CD4-positive, alpha-beta T cell (primary cell): ENCODE measurements around the gene GCSAML. TPM values are rescaled to one million over a fixed set of nuclear protein-coding genes. Genes with fewer than 3 reads are reported as not detected.

ENCODE experiments used
- ATAC-seq: fragments of 200-7000 bp; cut with Tn5 transposase; one replicate; pipeline ENCODE4 v1.10.0; 2022; ENCODE audit warnings: mild to moderate bottlenecking; ENCODE audit not compliant: poor library complexity
- CTCF ChIA-PET: fragments of 350-600 bp; sonication (Branson Sonifier 250); formaldehyde crosslinking; loops from one replicate; lab custom pipeline; 2021; ENCODE audit warnings: antibody characterized with exemption, inconsistent platforms; lab: Charles Lee
- POLR2A ChIA-PET: fragments of 350-600 bp; sonication (Branson Sonifier 250); formaldehyde crosslinking; loops from one replicate; lab custom pipeline; 2021; ENCODE audit warnings: antibody characterized with exemption, inconsistent platforms; lab: Charles Lee
- DNase-seq, 14 experiments: peaks; one replicate each; pipeline ENCODE4 v3.0.0-alpha.2; 2013 to 2020; ENCODE audit warnings: mixed read lengths in 2 of 14
- H3K27ac ChIP-seq, 2 donors: one replicate each; pipeline versions ENCODE4 v1.5.1 to v1.7.0; 2013; ENCODE audit warnings: low read length in 2 of 2, low read depth in 1 of 2, mild to moderate bottlenecking in 1 of 2
- H3K27me3 ChIP-seq, 2 experiments: 1 replicate in 1 of 2; 2 replicates in 1 of 2; pipeline versions ENCODE4 v1.6.1 to v1.7.0; 2013; ENCODE audit warnings: low read length in 2 of 2, control low read depth in 1 of 2, mild to moderate bottlenecking in 1 of 2, moderate library complexity in 1 of 2; ENCODE audit not compliant: insufficient read depth in 2 of 2, control insufficient read depth in 1 of 2
- H3K36me3 ChIP-seq: one replicate; pipeline ENCODE4 v1.6.1; 2013; ENCODE audit warnings: low read length, control low read depth; ENCODE audit not compliant: insufficient read depth
- H3K4me1 ChIP-seq: one replicate; pipeline ENCODE4 v1.6.1; 2013; ENCODE audit warnings: low read length, control low read depth; ENCODE audit not compliant: insufficient read depth
- H3K4me3 ChIP-seq: one replicate; pipeline ENCODE4 v1.5.1; 2013; ENCODE audit warnings: mild to moderate bottlenecking, low read length, moderate library complexity
- H3K9me3 ChIP-seq, 2 experiments: 1 replicate in 1 of 2; 2 replicates in 1 of 2; pipeline versions ENCODE4 v1.6.1 to v1.7.0; 2013; ENCODE audit warnings: low read length in 2 of 2, mild to moderate bottlenecking in 2 of 2, control low read depth in 1 of 2, moderate library complexity in 1 of 2; ENCODE audit not compliant: control insufficient read depth in 1 of 2, insufficient read depth in 1 of 2
- H3K27ac Mint-ChIP-seq: one replicate; pipeline ENCODE4 v1.8.0; 2020; ENCODE audit warnings: mixed read lengths
- H3K27me3 Mint-ChIP-seq: one replicate; pipeline ENCODE4 v1.8.0; 2021; ENCODE audit warnings: mixed read lengths
- H3K36me3 Mint-ChIP-seq: one replicate; pipeline ENCODE4 v1.8.0; 2021; ENCODE audit warnings: low read depth, mixed read lengths
- H3K4me1 Mint-ChIP-seq: one replicate; pipeline ENCODE4 v1.8.0; 2021; ENCODE audit warnings: low read depth, mixed read lengths
- H3K4me3 Mint-ChIP-seq: one replicate; pipeline ENCODE4 v1.8.0; 2020; ENCODE audit warnings: mild to moderate bottlenecking, mixed read lengths
- H3K9me3 Mint-ChIP-seq: one replicate; pipeline ENCODE4 v1.8.0; 2020; ENCODE audit warnings: mixed read lengths
- intact Hi-C, 2 experiments: fragments of 100-400 bp; cut with DNase I in 1 of 2; cut with micrococcal nuclease in 1 of 2; formaldehyde crosslinking; loops; one replicate each; pipeline versions ENCODE4 v1.15.1 to v1.9.0; 2023 to 2025; cut with DNase I, micrococcal nuclease
- total RNA-seq, 174 experiments: library from RNA in 2 of 174; stranded (reverse) in 2 of 174; gene quantifications; one replicate each; pipeline ENCODE4 v1.2.3 and lab custom pipeline; 2021 to 2026
- TF ChIP-seq, protein P1 (sequence below): fragments of 200-600 bp; IDR thresholded peaks from one replicate; pipeline ENCODE4 v1.8.0; 2022; ENCODE audit warnings: antibody characterized with exemption, mild to moderate bottlenecking

Gene GCSAML
- total RNA-seq, 2 experiments from 2014 or later: not detected

DNA sequence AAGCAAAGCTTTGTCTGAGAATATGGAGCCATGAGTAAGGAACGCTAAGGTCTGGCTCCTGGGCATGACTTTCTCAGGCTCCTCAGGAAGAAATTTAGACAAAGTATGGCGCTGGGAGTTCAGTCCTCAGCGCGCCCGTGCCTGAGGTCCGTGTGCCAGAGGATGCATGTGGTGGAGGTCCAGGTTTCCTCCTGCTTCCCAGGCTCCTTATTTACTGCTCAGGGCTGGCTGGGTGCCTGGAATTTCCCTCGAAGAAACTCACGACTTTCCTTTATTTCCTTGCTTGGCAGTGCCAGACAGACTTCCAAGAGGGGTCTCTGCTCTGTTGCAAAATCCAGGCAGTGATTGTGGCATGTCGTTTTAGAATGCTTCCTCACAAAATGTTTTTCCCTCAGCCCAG is 13.3 kb downstream of the GCSAML start:
- H3K27me3 ChIP-seq: no peaks in the 10 kb centered on the region
- intact Hi-C loops: no loop called here
- H3K36me3 ChIP-seq: no peaks in the 10 kb centered on the region
- CTCF ChIA-PET: no interaction called here
- DNase-seq (no peak), ATAC-seq (no peak)
- TF ChIP-seq, protein P1, sequence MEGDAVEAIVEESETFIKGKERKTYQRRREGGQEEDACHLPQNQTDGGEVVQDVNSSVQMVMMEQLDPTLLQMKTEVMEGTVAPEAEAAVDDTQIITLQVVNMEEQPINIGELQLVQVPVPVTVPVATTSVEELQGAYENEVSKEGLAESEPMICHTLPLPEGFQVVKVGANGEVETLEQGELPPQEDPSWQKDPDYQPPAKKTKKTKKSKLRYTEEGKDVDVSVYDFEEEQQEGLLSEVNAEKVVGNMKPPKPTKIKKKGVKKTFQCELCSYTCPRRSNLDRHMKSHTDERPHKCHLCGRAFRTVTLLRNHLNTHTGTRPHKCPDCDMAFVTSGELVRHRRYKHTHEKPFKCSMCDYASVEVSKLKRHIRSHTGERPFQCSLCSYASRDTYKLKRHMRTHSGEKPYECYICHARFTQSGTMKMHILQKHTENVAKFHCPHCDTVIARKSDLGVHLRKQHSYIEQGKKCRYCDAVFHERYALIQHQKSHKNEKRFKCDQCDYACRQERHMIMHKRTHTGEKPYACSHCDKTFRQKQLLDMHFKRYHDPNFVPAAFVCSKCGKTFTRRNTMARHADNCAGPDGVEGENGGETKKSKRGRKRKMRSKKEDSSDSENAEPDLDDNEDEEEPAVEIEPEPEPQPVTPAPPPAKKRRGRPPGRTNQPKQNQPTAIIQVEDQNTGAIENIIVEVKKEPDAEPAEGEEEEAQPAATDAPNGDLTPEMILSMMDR: no peak
- Mint-ChIP-seq H3K27me3 (no peaks in the 10 kb centered on the region), H3K36me3 (no peaks in the 10 kb centered on the region), H3K4me1 (no peaks in the 10 kb centered on the region), H3K4me3 (no peak overlapping the region), H3K27ac (no peak overlapping the region), H3K9me3 (no peaks in the 10 kb centered on the region)
- H3K4me1 ChIP-seq: no peaks in the 10 kb centered on the region
- H3K4me3 ChIP-seq: no peak overlapping the region
- POLR2A ChIA-PET: no interaction called here
- no peaks in the 10 kb centered on the region for H3K9me3 ChIP-seq
- no peak overlapping the region for H3K27ac ChIP-seq

DNA sequence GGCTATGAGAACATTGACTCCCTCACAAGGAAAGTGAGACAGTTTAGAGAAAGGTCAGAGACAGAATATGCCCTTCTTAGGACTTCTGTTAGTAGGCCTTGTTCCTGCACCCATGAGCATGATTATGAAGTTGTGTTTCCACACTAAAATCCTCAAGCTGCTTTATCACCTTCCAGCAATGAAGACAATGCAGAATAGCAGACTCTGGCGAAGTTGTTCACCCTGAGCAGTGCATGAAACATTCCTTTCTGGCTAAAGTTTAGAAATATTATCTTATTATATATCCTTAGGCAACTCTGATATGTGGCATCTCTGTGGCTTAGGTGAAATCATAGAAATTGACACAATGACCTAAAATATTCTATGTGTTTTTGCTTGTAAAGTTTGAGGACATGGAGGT is 25.3 kb downstream of the GCSAML start:
- DNase-seq (no peak), ATAC-seq (no peak)
- Mint-ChIP-seq H3K27me3 (peaks cover 16% of the 10 kb centered on the region), H3K9me3 (peaks cover 6% of the 10 kb centered on the region), H3K4me3 (no peak overlapping the region), H3K4me1 (no peaks in the 10 kb centered on the region), H3K27ac (no peak overlapping the region), H3K36me3 (no peaks in the 10 kb centered on the region)
- TF ChIP-seq, protein P1: no peak
- CTCF ChIA-PET: no interaction called here
- H3K27ac ChIP-seq: no peak overlapping the region
- intact Hi-C loops: no loop called here
- H3K36me3 ChIP-seq: no peaks in the 10 kb centered on the region
- H3K27me3 ChIP-seq: peaks cover 0 to 2% of the 10 kb centered on the region in 2 experiments
- POLR2A ChIA-PET: no interaction called here
- H3K4me1 ChIP-seq: no peaks in the 10 kb centered on the region
- H3K9me3 ChIP-seq: no peaks in the 10 kb centered on the region
- H3K4me3 ChIP-seq: no peak overlapping the region

DNA sequence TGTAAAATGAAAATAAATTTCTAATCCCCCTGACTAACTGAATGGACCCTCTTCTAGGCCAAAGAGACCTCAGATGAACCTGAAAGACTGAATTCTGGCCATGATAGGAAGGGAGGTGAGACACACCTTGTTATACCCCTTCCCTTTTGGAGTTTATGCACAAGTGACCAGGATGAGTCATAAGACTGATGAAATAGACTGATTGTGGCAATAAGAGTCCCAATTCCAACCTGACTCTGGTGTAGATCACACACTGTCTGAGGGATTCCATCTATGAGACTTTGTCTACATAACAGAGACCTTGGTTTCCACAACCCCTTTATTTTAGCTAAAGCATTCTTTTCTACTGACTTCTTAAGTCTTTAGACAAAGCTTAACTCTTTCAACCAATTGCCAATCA is 25.7 kb downstream of the GCSAML start:
- peaks cover 0 to 2% of the 10 kb centered on the region in 2 experiments for H3K27me3 ChIP-seq
- no peak overlapping the region for H3K4me3 ChIP-seq
- TF ChIP-seq, protein P1: no peak
- POLR2A ChIA-PET: no interaction called here
- H3K9me3 ChIP-seq: no peaks in the 10 kb centered on the region
- peak in 1 of 14 experiments; percentile 2 for DNase-seq
- Mint-ChIP-seq H3K27me3 (peaks cover 16% of the 10 kb centered on the region), H3K4me1 (no peaks in the 10 kb centered on the region), H3K36me3 (no peaks in the 10 kb centered on the region), H3K4me3 (no peak overlapping the region), H3K9me3 (peaks cover 6% of the 10 kb centered on the region), H3K27ac (no peak overlapping the region)
- CTCF ChIA-PET: no interaction called here
- intact Hi-C loops: loop anchor here (5.0 kb wide), 1 partner anchor 182 kb away; no protein-coding TSS in a partner anchor
- no peak for ATAC-seq
- no peaks in the 10 kb centered on the region for H3K4me1 ChIP-seq
- no peak overlapping the region for H3K27ac ChIP-seq
- no peaks in the 10 kb centered on the region for H3K36me3 ChIP-seq
